Measurements from ENCODE around the gene PCDH1.

GRCh38 chr5:141839015-141839513, 39.1 kb downstream of the PCDH1 start:
- no peak for TF ChIP-seq EP300 (IDR thresholded peaks at IDR 0.05)
- no peak for TF ChIP-seq CTCF (IDR thresholded peaks at IDR 0.05)
- TF ChIP-seq POLR2A (IDR thresholded peaks at IDR 0.05), result no peak
